ENCODE results near the gene CREB5. TPM values are rescaled to one million over a fixed set of nuclear protein-coding genes. Genes with fewer than 3 reads are reported as not detected.

CREB5 gene
- total and polyA plus RNA-seq, 2 donors from 2014 or later, result 3.4 to 27.2 TPM

DNA sequence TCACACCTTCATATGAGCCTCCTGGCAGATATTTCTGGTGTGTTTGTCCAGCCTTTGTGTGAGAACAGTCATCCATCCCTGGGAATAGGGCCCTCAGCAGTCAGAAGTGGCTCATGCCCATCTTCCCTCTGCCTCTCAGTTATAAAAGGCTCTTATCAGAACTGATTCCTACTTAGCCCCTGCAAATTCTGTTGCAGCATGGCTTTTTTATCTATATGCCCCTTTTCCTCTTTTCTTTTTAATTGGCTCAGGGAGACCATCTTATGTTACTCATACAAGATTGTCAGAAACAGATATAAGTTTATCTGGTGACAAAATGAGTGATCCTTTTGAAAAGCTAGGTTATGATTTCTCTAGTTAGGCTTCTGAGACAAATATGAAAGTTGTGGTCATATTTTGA is 194.1 kb downstream of the CREB5 start:
- TF ChIP-seq, protein P1, sequence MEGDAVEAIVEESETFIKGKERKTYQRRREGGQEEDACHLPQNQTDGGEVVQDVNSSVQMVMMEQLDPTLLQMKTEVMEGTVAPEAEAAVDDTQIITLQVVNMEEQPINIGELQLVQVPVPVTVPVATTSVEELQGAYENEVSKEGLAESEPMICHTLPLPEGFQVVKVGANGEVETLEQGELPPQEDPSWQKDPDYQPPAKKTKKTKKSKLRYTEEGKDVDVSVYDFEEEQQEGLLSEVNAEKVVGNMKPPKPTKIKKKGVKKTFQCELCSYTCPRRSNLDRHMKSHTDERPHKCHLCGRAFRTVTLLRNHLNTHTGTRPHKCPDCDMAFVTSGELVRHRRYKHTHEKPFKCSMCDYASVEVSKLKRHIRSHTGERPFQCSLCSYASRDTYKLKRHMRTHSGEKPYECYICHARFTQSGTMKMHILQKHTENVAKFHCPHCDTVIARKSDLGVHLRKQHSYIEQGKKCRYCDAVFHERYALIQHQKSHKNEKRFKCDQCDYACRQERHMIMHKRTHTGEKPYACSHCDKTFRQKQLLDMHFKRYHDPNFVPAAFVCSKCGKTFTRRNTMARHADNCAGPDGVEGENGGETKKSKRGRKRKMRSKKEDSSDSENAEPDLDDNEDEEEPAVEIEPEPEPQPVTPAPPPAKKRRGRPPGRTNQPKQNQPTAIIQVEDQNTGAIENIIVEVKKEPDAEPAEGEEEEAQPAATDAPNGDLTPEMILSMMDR (IDR thresholded peaks at IDR 0.05; ENCODE audit: borderline replicate concordance, extremely low read depth, insufficient read depth), result no peak
- FAIRE-seq, result no peak

DNA sequence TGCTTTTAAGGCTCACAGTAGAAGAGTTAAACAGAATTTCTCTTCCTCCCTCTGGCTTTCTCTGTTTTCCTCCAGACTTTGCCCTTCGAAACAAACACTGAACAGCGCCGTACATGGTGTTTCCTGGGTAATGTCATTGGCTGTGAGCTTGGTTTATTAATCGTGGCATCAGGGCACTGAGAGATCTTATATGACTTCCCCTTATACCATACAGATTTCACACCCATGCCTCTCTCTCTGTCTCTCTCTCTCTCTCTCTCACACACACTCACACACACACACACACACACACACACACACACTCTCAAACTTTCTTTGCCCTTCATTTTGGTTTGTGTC is 195.5 kb downstream of the CREB5 start:
- Histone ChIP-seq H3K9me3 (ENCODE audit: control insufficient read depth in 2 of 3, insufficient read depth in 1 of 3, low read length in 3 of 3) (no peaks in the 10 kb centered on the region), H3K4me3 (ENCODE audit: low read length in 3 of 3) (no peak overlapping the region), H3K4me1 (ENCODE audit: control insufficient read depth in 2 of 3, insufficient read depth in 2 of 3, low read depth in 1 of 3, low read length in 3 of 3) (no peaks in the 10 kb centered on the region), H3K9ac (ENCODE audit: low read length in 3 of 3) (no peak overlapping the region), H3K36me3 (ENCODE audit: control insufficient read depth in 2 of 3, insufficient read depth in 3 of 3, low read length in 3 of 3) (no peaks in the 10 kb centered on the region), H3K27ac (ENCODE audit: low read depth in 2 of 2, low read length in 2 of 2) (no peak overlapping the region), H3K27me3 (ENCODE audit: control insufficient read depth, insufficient read depth, low read length) (no peaks in the 10 kb centered on the region)
- no peak for FAIRE-seq
- DNase-seq, result no peak
- intact Hi-C loops (cut with DNase I), result no loop called here
- TF ChIP-seq, protein P1 (IDR thresholded peaks at IDR 0.05; ENCODE audit: borderline replicate concordance, extremely low read depth, insufficient read depth), result no peak

More for the DNA sequence above, 194.1 kb downstream of the CREB5 start:
- Histone ChIP-seq H3K9me3 (ENCODE audit: control insufficient read depth in 2 of 3, insufficient read depth in 1 of 3, low read length in 3 of 3) (no peaks in the 10 kb centered on the region), H3K4me1 (ENCODE audit: control insufficient read depth in 2 of 3, insufficient read depth in 2 of 3, low read depth in 1 of 3, low read length in 3 of 3) (no peaks in the 10 kb centered on the region), H3K9ac (ENCODE audit: low read length in 3 of 3) (no peak overlapping the region), H3K4me3 (ENCODE audit: low read length in 3 of 3) (no peak overlapping the region), H3K27ac (ENCODE audit: low read depth in 2 of 2, low read length in 2 of 2) (no peak overlapping the region), H3K27me3 (ENCODE audit: control insufficient read depth, insufficient read depth, low read length) (no peaks in the 10 kb centered on the region), H3K36me3 (ENCODE audit: control insufficient read depth in 2 of 3, insufficient read depth in 3 of 3, low read length in 3 of 3) (no peaks in the 10 kb centered on the region)
- intact Hi-C loops (cut with DNase I), result no loop called here
- no peak for DNase-seq

DNA sequence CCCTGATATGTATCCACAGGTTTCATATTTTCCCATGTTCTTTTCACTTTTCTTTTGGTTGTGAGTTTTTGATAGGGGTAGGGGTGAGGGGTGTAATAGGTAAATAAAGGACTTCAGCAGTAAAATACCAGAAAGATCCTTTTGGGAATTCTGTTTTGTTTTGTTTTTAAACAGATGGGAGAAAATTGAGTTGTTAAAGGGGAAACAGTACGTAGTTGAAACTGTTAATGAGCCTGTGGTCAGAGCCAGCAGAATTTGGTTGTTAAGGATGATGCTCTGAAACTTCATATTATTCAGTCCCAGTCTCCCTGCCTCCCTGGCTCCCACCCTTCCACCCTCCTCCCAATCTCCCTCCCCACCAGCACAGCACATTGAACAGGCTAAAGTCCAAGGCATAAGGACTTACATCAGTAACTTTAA is 195.9 kb downstream of the CREB5 start:
- TF ChIP-seq, protein P1 (IDR thresholded peaks at IDR 0.05; ENCODE audit: borderline replicate concordance, extremely low read depth, insufficient read depth), result no peak
- no peak for FAIRE-seq

DNA sequence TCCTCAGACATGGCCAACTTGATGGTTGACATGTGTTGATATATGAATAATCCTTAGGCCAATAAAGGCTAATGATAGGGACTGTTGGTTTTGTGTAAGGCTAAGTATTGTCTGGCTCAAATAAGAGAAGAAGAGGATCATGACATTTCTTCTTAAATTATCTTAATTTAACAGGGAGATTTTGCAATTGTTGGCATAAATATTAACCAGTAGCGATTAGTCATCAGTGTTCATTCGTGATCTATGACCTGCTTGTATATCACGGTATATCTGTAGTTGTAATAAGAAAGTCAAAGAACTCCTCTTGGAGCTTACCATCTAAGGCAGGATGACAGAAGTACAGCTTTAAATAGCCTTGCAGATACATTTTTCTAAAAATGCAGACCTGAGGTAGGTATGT is 196.4 kb downstream of the CREB5 start:
- intact Hi-C loops (cut with DNase I), result no loop called here
- Histone ChIP-seq H3K9me3 (ENCODE audit: control insufficient read depth in 2 of 3, insufficient read depth in 1 of 3, low read length in 3 of 3) (no peaks in the 10 kb centered on the region), H3K36me3 (ENCODE audit: control insufficient read depth in 2 of 3, insufficient read depth in 3 of 3, low read length in 3 of 3) (no peaks in the 10 kb centered on the region), H3K9ac (ENCODE audit: low read length in 3 of 3) (no peak overlapping the region), H3K27ac (ENCODE audit: low read depth in 2 of 2, low read length in 2 of 2) (no peak overlapping the region), H3K4me1 (ENCODE audit: control insufficient read depth in 2 of 3, insufficient read depth in 2 of 3, low read depth in 1 of 3, low read length in 3 of 3) (no peaks in the 10 kb centered on the region), H3K4me3 (ENCODE audit: low read length in 3 of 3) (no peak overlapping the region), H3K27me3 (ENCODE audit: control insufficient read depth, insufficient read depth, low read length) (no peaks in the 10 kb centered on the region)
- TF ChIP-seq, protein P1 (IDR thresholded peaks at IDR 0.05; ENCODE audit: borderline replicate concordance, extremely low read depth, insufficient read depth), result no peak
- no peak for DNase-seq
- FAIRE-seq, result no peak

More for the DNA sequence above, 195.9 kb downstream of the CREB5 start:
- intact Hi-C loops (cut with DNase I), result no loop called here
- no peaks in the 10 kb centered on the region for H3K27me3 ChIP-seq (ENCODE audit: control insufficient read depth, insufficient read depth, low read length)
- no peaks in the 10 kb centered on the region for H3K9me3 ChIP-seq (ENCODE audit: control insufficient read depth in 2 of 3, insufficient read depth in 1 of 3, low read length in 3 of 3)
- no peak overlapping the region for H3K9ac ChIP-seq (ENCODE audit: low read length in 3 of 3)
- no peak overlapping the region for H3K4me3 ChIP-seq (ENCODE audit: low read length in 3 of 3)
- DNase-seq, result no peak
- no peak overlapping the region for H3K27ac ChIP-seq (ENCODE audit: low read depth in 2 of 2, low read length in 2 of 2)
- no peaks in the 10 kb centered on the region for H3K4me1 ChIP-seq (ENCODE audit: control insufficient read depth in 2 of 3, insufficient read depth in 2 of 3, low read depth in 1 of 3, low read length in 3 of 3)
- no peaks in the 10 kb centered on the region for H3K36me3 ChIP-seq (ENCODE audit: control insufficient read depth in 2 of 3, insufficient read depth in 3 of 3, low read length in 3 of 3)
